ENCODE results near the gene USP17L26.
A peak's percentile ranks its signal among the peaks of the same experiment; 100 is the strongest.
"Not testable (repeated sequence)": the region's sequence is repeated elsewhere in the genome, so short reads cannot be mapped to it uniquely, and the experiment has no call there.

The USP17L26 gene

DNA sequence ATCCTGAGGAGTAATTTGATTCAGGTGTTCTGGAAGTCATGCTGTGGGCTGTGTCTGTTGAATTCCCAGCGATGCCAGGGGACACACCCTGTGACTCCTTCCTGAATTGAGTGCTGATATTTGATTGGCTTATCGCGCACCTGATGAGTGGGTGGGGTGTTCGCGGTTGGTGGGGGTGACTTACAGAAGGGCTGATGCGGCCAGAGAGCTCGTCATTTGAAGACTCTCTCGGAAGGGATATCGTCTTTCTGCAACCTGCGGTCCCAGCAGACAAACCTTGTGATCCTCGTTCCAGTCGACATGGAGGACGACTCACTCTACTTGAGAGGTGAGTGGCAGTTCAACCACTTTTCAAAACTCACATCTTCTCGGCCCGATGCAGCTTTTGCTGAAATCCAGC lies at the start of gene USP17L26:
Gene USP17L26 (plus strand): TSS at position 301 of the 400 bp plus-strand sequence. CDS start 0 bp downstream, at position 301.
- not testable (repeated sequence) for H3K4me3 ChIP-seq (ENCODE audit: low read depth, low read length); DNase-seq (ENCODE audit: low read depth)

- H3K4me3 ChIP-seq (ENCODE audit: low read depth, low read length); DNase-seq (ENCODE audit: low read depth): not testable (repeated sequence)
Observed at GRCh38 chr4:9324191-9324590, 10.3 kb upstream of the USP17L26 start.

DNA sequence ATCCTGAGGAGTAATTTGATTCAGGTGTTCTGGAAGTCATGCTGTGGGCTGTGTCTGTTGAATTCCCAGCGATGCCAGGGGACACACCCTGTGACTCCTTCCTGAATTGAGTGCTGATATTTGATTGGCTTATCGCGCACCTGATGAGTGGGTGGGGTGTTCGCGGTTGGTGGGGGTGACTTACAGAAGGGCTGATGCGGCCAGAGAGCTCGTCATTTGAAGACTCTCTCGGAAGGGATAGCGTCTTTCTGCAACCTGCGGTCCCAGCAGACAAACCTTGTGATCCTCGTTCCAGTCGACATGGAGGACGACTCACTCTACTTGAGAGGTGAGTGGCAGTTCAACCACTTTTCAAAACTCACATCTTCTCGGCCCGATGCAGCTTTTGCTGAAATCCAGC lies 9.6 kb upstream of the USP17L26 start, which contains the start of gene USP17L24:
Gene USP17L24 (plus strand): TSS at position 301 of the 400 bp plus-strand sequence. CDS start 0 bp downstream, at position 301.
- DNase-seq (ENCODE audit: low read depth); H3K4me3 ChIP-seq (ENCODE audit: low read depth, low read length): not testable (repeated sequence)

DNA sequence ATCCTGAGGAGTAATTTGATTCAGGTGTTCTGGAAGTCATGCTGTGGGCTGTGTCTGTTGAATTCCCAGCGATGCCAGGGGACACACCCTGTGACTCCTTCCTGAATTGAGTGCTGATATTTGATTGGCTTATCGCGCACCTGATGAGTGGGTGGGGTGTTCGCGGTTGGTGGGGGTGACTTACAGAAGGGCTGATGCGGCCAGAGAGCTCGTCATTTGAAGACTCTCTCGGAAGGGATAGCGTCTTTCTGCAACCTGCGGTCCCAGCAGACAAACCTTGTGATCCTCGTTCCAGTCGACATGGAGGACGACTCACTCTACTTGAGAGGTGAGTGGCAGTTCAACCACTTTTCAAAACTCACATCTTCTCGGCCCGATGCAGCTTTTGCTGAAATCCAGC lies 4.8 kb upstream of the USP17L26 start, which contains the start of gene USP17L25:
Gene USP17L25 (plus strand): TSS at position 301 of the 400 bp plus-strand sequence. CDS start 0 bp downstream, at position 301.
- H3K4me3 ChIP-seq (ENCODE audit: low read depth, low read length); DNase-seq (ENCODE audit: low read depth): not testable (repeated sequence)

- DNase-seq (ENCODE audit: low read depth); H3K4me3 ChIP-seq (ENCODE audit: low read depth, low read length): not testable (repeated sequence)
Observed at GRCh38 chr4:9339103-9339502, 4.6 kb downstream of the USP17L26 start, which contains the start of gene USP17L5. Gene USP17L5, plus strand, starts transcription at chr4:9339403. Its CDS starts 0 bp downstream, at chr4:9339403.

GRCh38 chr4:9343848-9344247 lies 9.4 kb downstream of the USP17L26 start, which contains the start of gene USP17L27:
Gene USP17L27, plus strand, starts transcription at chr4:9344148. Its CDS starts 0 bp downstream, at chr4:9344148.
- H3K4me3 ChIP-seq (ENCODE audit: low read depth, low read length); DNase-seq (ENCODE audit: low read depth): not testable (repeated sequence)

DNA sequence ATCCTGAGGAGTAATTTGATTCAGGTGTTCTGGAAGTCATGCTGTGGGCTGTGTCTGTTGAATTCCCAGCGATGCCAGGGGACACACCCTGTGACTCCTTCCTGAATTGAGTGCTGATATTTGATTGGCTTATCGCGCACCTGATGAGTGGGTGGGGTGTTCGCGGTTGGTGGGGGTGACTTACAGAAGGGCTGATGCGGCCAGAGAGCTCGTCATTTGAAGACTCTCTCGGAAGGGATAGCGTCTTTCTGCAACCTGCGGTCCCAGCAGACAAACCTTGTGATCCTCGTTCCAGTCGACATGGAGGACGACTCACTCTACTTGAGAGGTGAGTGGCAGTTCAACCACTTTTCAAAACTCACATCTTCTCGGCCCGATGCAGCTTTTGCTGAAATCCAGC lies 14.1 kb downstream of the USP17L26 start, which contains the start of gene USP17L28:
Gene USP17L28 (plus strand): TSS at position 301 of the 400 bp plus-strand sequence. CDS start 0 bp downstream, at position 301.
- not testable (repeated sequence) for DNase-seq (ENCODE audit: low read depth); H3K4me3 ChIP-seq (ENCODE audit: low read depth, low read length)

GRCh38 chr4:9350866-9351265 lies 16.4 kb downstream of the USP17L26 start:
- DNase-seq (ENCODE audit: low read depth); H3K4me3 ChIP-seq (ENCODE audit: low read depth, low read length): not testable (repeated sequence)

DNA sequence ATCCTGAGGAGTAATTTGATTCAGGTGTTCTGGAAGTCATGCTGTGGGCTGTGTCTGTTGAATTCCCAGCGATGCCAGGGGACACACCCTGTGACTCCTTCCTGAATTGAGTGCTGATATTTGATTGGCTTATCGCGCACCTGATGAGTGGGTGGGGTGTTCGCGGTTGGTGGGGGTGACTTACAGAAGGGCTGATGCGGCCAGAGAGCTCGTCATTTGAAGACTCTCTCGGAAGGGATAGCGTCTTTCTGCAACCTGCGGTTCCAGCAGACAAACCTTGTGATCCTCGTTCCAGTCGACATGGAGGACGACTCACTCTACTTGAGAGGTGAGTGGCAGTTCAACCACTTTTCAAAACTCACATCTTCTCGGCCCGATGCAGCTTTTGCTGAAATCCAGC lies 18.9 kb downstream of the USP17L26 start, which contains the start of gene USP17L29:
Gene USP17L29 (plus strand): TSS at position 301 of the 400 bp plus-strand sequence. CDS start 0 bp downstream, at position 301.
- not testable (repeated sequence) for H3K4me3 ChIP-seq (ENCODE audit: low read depth, low read length); DNase-seq (ENCODE audit: low read depth)

GRCh38 chr4:9362829-9363228 lies 28.4 kb downstream of the USP17L26 start, which contains the start of gene USP17L30:
Gene USP17L30, plus strand, starts transcription at chr4:9363129. Its CDS starts 0 bp downstream, at chr4:9363129.
- DNase-seq (ENCODE audit: low read depth); H3K4me3 ChIP-seq (ENCODE audit: low read depth, low read length): not testable (repeated sequence)

GRCh38 chr4:9379881-9380280 lies 45.4 kb downstream of the USP17L26 start:
- not testable (repeated sequence) for DNase-seq (ENCODE audit: low read depth); H3K4me3 ChIP-seq (ENCODE audit: low read depth, low read length)

- DNase-seq (ENCODE audit: low read depth), result not testable (repeated sequence)
- peak; percentile 24 for TF ChIP-seq CTCF (conservative IDR thresholded peaks at IDR 0.05; ENCODE audit: low read depth, low read length)
- H3K4me3 ChIP-seq (ENCODE audit: low read depth, low read length), result peak overlapping the region; percentile 28
Observed at GRCh38 chr4:9381012-9381534, 46.6 kb downstream of the USP17L26 start.

GRCh38 chr4:9384126-9384525 lies 49.7 kb downstream of the USP17L26 start:
- no peak for DNase-seq (ENCODE audit: low read depth)
- TF ChIP-seq CTCF (conservative IDR thresholded peaks at IDR 0.05; ENCODE audit: low read depth, low read length), result no peak
- no peak overlapping the region for H3K4me3 ChIP-seq (ENCODE audit: low read depth, low read length)

All from choroid plexus epithelial cell (primary cell).